ENCODE data around the gene PCBP3. TPM values are rescaled to one million over a fixed set of nuclear protein-coding genes. Genes with fewer than 3 reads are reported as not detected.

PCBP3 gene
- total and polyA plus RNA-seq, 2 donors from 2014 or later = 2.3 to 5.4 TPM

DNA sequence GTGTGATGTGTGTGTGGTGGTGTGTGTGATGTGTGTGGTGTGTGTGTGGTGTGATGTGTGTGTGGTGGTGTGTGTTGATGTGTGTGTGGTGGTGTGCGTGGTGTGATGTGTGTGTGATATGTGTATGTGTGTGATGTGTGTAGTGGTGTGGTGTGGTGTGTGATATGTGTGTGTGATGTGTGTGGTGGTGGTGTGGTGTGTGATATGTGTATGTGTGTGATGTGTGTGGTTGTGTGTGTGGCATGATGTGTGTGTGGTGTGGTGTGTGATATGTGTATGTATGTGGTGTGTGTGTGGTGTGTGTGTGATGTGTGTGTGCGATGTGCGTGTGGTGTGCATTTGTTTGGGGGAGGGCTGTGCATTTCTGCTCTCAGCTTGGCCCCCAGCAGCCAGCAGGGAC lies 7.1 kb upstream of the PCBP3 start:
- TF ChIP-seq, protein P1, sequence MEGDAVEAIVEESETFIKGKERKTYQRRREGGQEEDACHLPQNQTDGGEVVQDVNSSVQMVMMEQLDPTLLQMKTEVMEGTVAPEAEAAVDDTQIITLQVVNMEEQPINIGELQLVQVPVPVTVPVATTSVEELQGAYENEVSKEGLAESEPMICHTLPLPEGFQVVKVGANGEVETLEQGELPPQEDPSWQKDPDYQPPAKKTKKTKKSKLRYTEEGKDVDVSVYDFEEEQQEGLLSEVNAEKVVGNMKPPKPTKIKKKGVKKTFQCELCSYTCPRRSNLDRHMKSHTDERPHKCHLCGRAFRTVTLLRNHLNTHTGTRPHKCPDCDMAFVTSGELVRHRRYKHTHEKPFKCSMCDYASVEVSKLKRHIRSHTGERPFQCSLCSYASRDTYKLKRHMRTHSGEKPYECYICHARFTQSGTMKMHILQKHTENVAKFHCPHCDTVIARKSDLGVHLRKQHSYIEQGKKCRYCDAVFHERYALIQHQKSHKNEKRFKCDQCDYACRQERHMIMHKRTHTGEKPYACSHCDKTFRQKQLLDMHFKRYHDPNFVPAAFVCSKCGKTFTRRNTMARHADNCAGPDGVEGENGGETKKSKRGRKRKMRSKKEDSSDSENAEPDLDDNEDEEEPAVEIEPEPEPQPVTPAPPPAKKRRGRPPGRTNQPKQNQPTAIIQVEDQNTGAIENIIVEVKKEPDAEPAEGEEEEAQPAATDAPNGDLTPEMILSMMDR (IDR thresholded peaks at IDR 0.05; ENCODE audit: borderline replicate concordance, extremely low read depth, insufficient read depth) = no peak
- FAIRE-seq (no peak), DNase-seq (no peak)
- no peaks in the 10 kb centered on the region for H3K27me3 ChIP-seq (ENCODE audit: control insufficient read depth, insufficient read depth, low read length)
- H3K27ac ChIP-seq (ENCODE audit: low read depth in 2 of 2, low read length in 2 of 2) = no peak overlapping the region
- peak overlapping the region in 1 of 3 donors; percentile 39 for H3K4me3 ChIP-seq (ENCODE audit: low read length in 3 of 3)
- H3K36me3 ChIP-seq (ENCODE audit: control insufficient read depth in 2 of 3, insufficient read depth in 3 of 3, low read length in 3 of 3) = no peaks in the 10 kb centered on the region
- intact Hi-C loops (cut with DNase I) = no loop called here
- peaks cover 0 to 2% (median 0%) of the 10 kb centered on the region in 3 donors for H3K4me1 ChIP-seq (ENCODE audit: control insufficient read depth in 2 of 3, insufficient read depth in 2 of 3, low read depth in 1 of 3, low read length in 3 of 3)
- peaks cover 0 to 5% (median 0%) of the 10 kb centered on the region in 3 donors for H3K9me3 ChIP-seq (ENCODE audit: control insufficient read depth in 2 of 3, insufficient read depth in 1 of 3, low read length in 3 of 3)
- no peak overlapping the region for H3K9ac ChIP-seq (ENCODE audit: low read length in 3 of 3)

DNA sequence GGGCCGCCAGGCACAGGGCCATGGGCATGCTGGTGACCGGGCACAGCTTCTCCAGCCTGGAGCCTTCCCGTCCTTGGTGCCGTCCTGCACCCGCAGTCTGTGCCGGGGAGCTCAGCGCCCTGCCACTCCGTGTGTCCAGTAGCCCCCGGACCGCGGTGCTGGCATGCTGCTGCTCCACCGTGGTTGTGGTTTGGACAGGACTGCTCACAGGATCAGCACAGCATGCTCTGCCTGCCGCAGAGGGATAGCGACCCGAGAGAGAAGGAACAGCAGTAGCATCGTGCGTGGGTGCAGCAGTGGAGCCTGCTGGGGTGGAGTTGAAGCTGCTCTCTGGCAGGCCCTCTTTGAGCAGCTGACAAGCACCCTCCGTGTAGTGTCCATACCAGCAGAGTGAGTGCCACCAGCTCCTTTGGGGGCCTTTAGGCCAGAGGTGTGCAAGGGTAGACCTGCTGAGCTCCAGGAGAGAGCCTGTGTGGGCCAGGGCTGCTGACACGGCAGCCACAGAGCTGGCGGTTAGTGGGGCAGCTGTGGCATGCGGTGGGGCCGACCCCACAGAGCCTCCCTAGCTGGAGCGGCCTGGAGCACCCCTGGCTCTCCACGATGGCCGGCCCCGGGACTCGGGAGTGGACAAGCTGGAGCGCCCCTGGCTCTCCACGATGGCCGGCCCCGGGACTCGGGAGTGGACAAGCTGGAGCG lies 6.4 kb upstream of the PCBP3 start:
- Histone ChIP-seq H3K4me3 (ENCODE audit: low read length in 3 of 3) (no peak overlapping the region), H3K27me3 (ENCODE audit: control insufficient read depth, insufficient read depth, low read length) (no peaks in the 10 kb centered on the region), H3K4me1 (ENCODE audit: control insufficient read depth in 2 of 3, insufficient read depth in 2 of 3, low read depth in 1 of 3, low read length in 3 of 3) (peaks cover 0 to 2% (median 0%) of the 10 kb centered on the region in 3 donors), H3K9ac (ENCODE audit: low read length in 3 of 3) (no peak overlapping the region), H3K27ac (ENCODE audit: low read depth in 2 of 2, low read length in 2 of 2) (no peak overlapping the region), H3K36me3 (ENCODE audit: control insufficient read depth in 2 of 3, insufficient read depth in 3 of 3, low read length in 3 of 3) (no peaks in the 10 kb centered on the region), H3K9me3 (ENCODE audit: control insufficient read depth in 2 of 3, insufficient read depth in 1 of 3, low read length in 3 of 3) (peaks cover 0 to 5% (median 0%) of the 10 kb centered on the region in 3 donors)
- no peak for DNase-seq
- TF ChIP-seq, protein P1 (IDR thresholded peaks at IDR 0.05; ENCODE audit: borderline replicate concordance, extremely low read depth, insufficient read depth) = no peak
- intact Hi-C loops (cut with DNase I) = no loop called here
- no peak for FAIRE-seq

DNA sequence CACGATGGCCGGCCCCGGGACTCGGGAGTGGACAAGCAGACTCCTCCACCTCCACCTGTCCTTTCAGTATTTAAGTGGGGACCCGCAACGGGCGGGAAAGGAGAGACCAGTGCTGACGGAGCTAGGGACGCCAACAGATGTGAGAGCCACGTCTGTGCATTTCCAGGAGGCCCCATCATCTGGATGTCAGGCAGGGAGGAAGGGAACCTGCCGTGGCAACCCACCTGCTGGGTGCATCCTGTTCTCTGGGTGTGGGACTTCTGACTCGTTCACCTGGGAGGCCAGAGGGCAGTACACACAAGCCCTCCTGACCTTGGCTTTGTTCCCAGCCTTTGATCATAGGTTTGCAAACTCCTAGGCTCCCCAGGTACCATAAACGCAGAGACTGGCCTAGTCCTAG lies 5.6 kb upstream of the PCBP3 start:
- Histone ChIP-seq H3K27ac (ENCODE audit: low read depth in 2 of 2, low read length in 2 of 2) (no peak overlapping the region), H3K4me1 (ENCODE audit: control insufficient read depth in 2 of 3, insufficient read depth in 2 of 3, low read depth in 1 of 3, low read length in 3 of 3) (peaks cover 0 to 2% (median 0%) of the 10 kb centered on the region in 3 donors), H3K36me3 (ENCODE audit: control insufficient read depth in 2 of 3, insufficient read depth in 3 of 3, low read length in 3 of 3) (no peaks in the 10 kb centered on the region), H3K4me3 (ENCODE audit: low read length in 3 of 3) (no peak overlapping the region), H3K27me3 (ENCODE audit: control insufficient read depth, insufficient read depth, low read length) (no peaks in the 10 kb centered on the region), H3K9me3 (ENCODE audit: control insufficient read depth in 2 of 3, insufficient read depth in 1 of 3, low read length in 3 of 3) (peaks cover 0 to 5% (median 0%) of the 10 kb centered on the region in 3 donors), H3K9ac (ENCODE audit: low read length in 3 of 3) (no peak overlapping the region)
- intact Hi-C loops (cut with DNase I) = no loop called here
- peak in 1 of 5 donors; percentile 46 for DNase-seq
- TF ChIP-seq, protein P1 (IDR thresholded peaks at IDR 0.05; ENCODE audit: borderline replicate concordance, extremely low read depth, insufficient read depth) = no peak
- FAIRE-seq = no peak

Data from kidney (tissue), 14 donors.